Right renal cortex interstitium (tissue), 3 donors: ENCODE measurements around the gene C8G. TPM values are rescaled to one million over a fixed set of nuclear protein-coding genes. Genes with fewer than 3 reads are reported as not detected.

Source experiments
- DNase-seq, 3 donors: peaks; one replicate each; pipeline ENCODE4 v3.0.0-alpha.2; 2013; ENCODE audit warnings: low read depth in 3 of 3, low spot score in 2 of 3
- polyA plus RNA-seq, 3 donors: library from polyadenylated mRNA; unstranded; fragments of 120-200 nt; gene quantifications; one replicate each; pipeline ENCODE4 v1.2.1, GENCODE V29; 2013; ENCODE audit not compliant: insufficient read length in 3 of 3

C8G gene
- under 1 TPM; 0.28 to 0.58 (median 0.46) TPM for polyA plus RNA-seq

GRCh38 chr9:136944519-136945332 lies at the start of gene C8G, which contains the start of gene FBXW5:
Gene C8G (plus strand): TSS chr9:136945243. CDS start chr9:136945321, 78 bp downstream.
Gene FBXW5 (minus strand): TSS chr9:136944738. CDS start chr9:136944083, 655 bp downstream.
- DNase-seq: peak; percentile 81 to 88 (median 87)

- no peak for DNase-seq
These were observed 49.0 kb upstream of the C8G start for GRCh38 chr9:136896027-136896426.

GRCh38 chr9:136898483-136899100 lies 46.5 kb upstream of the C8G start:
- DNase-seq: no peak

GRCh38 chr9:136899196-136899595 lies 45.8 kb upstream of the C8G start:
- no peak for DNase-seq

- no peak for DNase-seq
These were observed 44.5 kb upstream of the C8G start for GRCh38 chr9:136900556-136900955.

GRCh38 chr9:136900988-136901515 lies 44.0 kb upstream of the C8G start:
- no peak for DNase-seq

- DNase-seq: no peak
These were observed 43.4 kb upstream of the C8G start for GRCh38 chr9:136901516-136902258.

- no peak for DNase-seq
These were observed 42.7 kb upstream of the C8G start for GRCh38 chr9:136902259-136902821.

GRCh38 chr9:136903041-136903554 lies 41.9 kb upstream of the C8G start:
- DNase-seq: no peak

- no peak for DNase-seq
These were observed 38.8 kb upstream of the C8G start for GRCh38 chr9:136906266-136906665.

- no peak for DNase-seq
These were observed 37.8 kb upstream of the C8G start for GRCh38 chr9:136907011-136907914.

- DNase-seq: no peak
These were observed 34.7 kb upstream of the C8G start for GRCh38 chr9:136910197-136910900.

- DNase-seq: no peak
These were observed 34.2 kb upstream of the C8G start for GRCh38 chr9:136910901-136911245.

GRCh38 chr9:136913701-136914438 lies 31.2 kb upstream of the C8G start:
- DNase-seq: no peak

- DNase-seq: no peak
These were observed 29.3 kb upstream of the C8G start for GRCh38 chr9:136915632-136916329.

GRCh38 chr9:136916330-136917184 lies 28.5 kb upstream of the C8G start:
- DNase-seq: no peak

- no peak for DNase-seq
These were observed 27.1 kb upstream of the C8G start for GRCh38 chr9:136917902-136918301.
